VCaP (cell line): Measurements from ENCODE around the gene ZDHHC14.
"Not testable (repeated sequence)": the region's sequence is repeated elsewhere in the genome, so short reads cannot be mapped to it uniquely, and the experiment has no call there.

ENCODE experiments used
- H3K27ac ChIP-seq: fragments of 450-650 bp; 2 replicates; pipeline ENCODE4 v1.5.1; 2017
- CTCF ChIP-seq: fragments of 450-650 bp; conservative IDR thresholded peaks from 2 replicates; pipeline ENCODE4 v1.5.1; 2017; ENCODE audit warnings: mild to moderate bottlenecking, moderate library complexity

The ZDHHC14 gene

GRCh38 chr6:157556144-157556645 lies 175.2 kb downstream of the ZDHHC14 start:
- H3K27ac ChIP-seq, result peak overlapping the region; percentile 68
- no peak for TF ChIP-seq CTCF

- no peak for TF ChIP-seq CTCF
- H3K27ac ChIP-seq, result peak overlapping the region; percentile 68
Observed at GRCh38 chr6:157556671-157557430, 175.9 kb downstream of the ZDHHC14 start.

GRCh38 chr6:157557559-157557958 lies 176.6 kb downstream of the ZDHHC14 start:
- peak overlapping the region; percentile 68 for H3K27ac ChIP-seq
- no peak for TF ChIP-seq CTCF

GRCh38 chr6:157558049-157558448 lies 177.1 kb downstream of the ZDHHC14 start:
- no peak overlapping the region for H3K27ac ChIP-seq
- TF ChIP-seq CTCF, result no peak

GRCh38 chr6:157558487-157559200 lies 177.7 kb downstream of the ZDHHC14 start:
- H3K27ac ChIP-seq, result no peak overlapping the region
- no peak for TF ChIP-seq CTCF

GRCh38 chr6:157559201-157559756 lies 178.3 kb downstream of the ZDHHC14 start:
- TF ChIP-seq CTCF, result no peak
- H3K27ac ChIP-seq, result no peak overlapping the region

GRCh38 chr6:157560063-157560462 lies 179.1 kb downstream of the ZDHHC14 start:
- not testable (repeated sequence) for H3K27ac ChIP-seq
